Cortex of kidney (tissue), 1 donor: ENCODE measurements around the gene JPH3.
"Not testable (repeated sequence)": the region's sequence is repeated elsewhere in the genome, so short reads cannot be mapped to it uniquely, and the experiment has no call there.

Experiments used
- DNase-seq: peaks from one replicate; lab custom pipeline; 2025; lab: John Stamatoyannopoulos, UW

JPH3 gene

DNA sequence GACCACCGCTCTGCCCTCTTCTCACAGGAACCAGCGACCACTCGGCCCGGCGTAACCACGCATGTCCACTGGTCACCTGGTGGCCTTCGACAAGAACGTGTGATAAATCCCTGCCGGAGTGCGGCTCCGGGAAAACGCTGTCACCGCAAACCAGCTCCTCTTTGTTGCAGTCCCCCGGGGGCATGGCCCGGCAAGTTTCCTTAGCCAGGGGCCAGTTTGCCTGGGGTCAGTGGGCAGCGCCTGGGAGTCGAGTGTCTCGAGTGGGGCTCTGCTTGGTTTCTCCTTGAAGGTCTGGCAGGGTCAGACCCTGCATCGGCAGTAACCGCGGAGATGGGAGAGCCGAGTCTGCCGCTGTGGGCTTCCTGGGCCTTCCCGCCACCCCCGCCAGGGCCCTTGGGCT lies 52.5 kb downstream of the JPH3 start:
- DNase-seq, result no peak

DNA sequence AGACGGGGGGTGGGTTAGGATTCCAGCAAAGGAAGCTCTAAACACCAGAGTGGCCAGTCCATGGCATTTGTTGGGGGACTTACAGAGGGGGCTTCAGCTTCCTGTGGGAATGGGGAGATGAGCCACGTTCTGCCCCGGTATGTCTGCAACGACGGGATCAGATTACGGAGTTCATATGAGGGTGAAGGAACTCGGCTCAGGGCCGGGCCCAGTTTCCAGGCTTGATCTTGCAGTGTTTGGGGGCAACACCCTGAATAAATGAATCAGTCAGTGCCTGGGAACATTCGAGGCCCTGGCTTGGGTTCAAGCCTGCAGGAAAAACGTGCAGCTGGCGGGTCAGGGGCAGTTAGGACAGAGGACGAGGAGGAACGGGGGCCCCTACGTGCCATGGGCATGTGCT lies 54.0 kb downstream of the JPH3 start:
- DNase-seq, result no peak

DNA sequence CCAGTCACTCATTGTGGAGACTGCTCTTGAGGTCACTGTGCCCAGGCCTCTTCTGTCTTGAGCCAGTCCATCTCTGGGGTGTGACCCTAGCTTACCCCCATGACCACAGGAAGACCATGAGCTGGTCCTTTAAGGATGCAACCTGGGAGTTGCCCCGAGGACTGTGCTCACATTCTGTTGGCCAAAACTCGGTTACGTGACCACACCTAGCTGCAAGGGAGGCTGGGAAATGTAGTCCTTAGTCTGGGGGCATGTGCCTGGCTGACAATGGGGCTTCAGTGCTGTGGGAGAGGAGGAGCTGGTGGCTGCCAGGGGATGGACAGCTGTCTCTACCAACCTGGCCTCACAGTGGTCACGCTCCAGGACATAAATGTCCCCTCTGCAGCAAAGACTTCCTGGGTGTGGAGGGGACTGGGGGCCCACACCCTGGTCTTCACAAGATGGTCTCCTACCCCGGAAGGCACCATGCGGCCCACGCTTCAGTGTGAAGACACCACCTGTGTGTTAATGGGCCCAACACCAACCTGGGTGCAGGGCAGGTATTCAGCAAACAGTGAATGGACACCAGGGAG lies 55.4 kb downstream of the JPH3 start:
- no peak for DNase-seq

DNA sequence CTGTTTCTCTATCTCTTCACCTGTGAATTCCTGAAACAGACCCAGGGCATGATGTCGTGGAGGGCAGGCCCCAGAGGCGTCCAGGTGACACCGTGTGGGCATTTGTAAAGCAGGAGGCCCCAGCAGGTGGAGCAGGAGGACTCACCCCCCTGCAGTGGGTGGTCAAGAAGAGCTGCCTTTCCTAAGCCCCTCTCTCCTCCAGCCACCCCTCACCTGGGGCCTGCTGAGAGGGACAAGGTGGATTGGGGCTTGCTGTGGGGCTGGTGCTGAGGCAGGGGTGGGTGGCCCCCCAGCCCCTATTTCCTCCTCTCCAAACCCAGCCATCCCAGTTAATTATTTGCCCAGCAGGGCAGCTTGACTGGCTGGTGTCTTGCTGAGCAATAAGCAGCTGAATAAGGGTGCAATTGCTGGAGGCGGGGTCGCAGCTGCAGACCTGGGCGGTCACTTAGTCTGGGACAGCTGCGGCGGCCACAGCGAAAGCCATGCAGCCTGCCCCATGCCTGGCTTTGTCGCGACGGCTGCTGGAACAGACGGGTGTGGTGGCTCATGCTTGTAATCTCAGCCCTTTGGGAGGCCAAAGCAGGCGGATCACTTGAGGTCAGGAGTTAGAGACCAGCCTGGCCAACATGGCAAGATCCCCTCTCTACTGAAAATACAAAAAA lies 56.4 kb downstream of the JPH3 start:
- DNase-seq, result no peak

GRCh38 chr16:87661561-87661960 lies 59.3 kb downstream of the JPH3 start:
- DNase-seq, result no peak

DNA sequence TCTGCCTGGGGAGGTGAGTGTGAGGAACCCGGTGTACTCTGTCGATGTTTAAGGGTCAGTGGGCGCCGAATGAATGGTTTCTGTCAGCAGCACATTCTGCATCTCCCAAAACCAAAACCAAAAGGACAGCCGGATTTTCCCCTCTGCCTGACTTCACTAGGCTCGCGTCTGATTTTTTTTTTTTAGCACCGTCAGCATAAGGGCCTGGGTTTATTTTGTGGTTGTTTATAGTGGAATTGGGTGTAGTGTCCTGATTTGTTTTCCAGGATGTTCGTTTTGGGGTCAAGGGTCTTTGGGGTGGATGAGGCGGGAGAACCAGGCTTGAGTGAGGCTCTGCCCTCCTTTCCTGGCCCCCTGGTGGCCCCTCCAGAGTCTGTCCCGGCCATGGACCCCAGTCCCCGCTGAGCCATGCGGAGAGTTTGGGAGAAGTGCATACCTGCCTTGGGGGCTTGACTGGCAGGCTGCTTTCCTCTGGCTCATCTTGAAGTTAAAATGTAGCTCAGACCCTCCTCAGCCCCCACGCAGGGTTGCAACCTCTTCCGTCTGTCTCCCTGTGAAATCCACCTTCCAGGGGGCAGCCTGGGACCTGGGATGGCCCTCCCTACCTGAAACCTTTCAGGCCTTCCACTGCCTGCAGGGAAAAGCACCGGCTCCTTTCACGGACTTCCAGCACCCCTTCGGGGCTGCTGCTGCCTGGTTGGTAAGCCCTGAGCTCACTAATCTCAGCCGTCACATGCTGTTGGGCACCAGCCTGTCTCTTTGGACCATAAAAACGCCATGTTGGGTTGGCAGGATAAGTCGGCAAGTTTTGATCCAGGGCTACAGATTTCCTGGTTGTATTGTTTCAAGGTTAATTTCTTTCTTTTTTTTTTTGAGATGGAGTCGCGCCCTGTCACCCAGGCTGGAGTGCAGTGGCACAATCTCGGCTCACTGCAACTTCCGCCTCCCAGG lies 60.2 kb downstream of the JPH3 start:
- no peak for DNase-seq

DNA sequence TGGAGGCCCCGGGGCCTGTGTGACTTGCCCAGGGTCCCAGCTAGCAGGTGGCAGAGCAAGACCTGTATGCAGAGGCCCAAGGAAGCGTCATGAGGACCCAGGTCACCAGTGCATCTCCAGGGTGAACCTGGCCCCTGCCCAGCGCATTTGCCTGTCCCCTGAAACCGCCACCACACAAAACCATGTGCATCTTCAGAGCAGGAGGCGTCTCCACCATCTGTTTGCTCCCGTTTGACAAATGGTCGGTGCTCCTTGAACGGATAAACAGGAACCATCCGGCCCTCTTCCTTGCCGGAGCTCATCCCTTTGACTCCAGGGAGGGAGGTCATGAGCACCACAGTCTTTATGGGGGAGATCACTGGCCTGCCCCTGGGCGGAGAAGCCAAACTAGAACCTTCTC lies 62.5 kb downstream of the JPH3 start:
- DNase-seq, result no peak

DNA sequence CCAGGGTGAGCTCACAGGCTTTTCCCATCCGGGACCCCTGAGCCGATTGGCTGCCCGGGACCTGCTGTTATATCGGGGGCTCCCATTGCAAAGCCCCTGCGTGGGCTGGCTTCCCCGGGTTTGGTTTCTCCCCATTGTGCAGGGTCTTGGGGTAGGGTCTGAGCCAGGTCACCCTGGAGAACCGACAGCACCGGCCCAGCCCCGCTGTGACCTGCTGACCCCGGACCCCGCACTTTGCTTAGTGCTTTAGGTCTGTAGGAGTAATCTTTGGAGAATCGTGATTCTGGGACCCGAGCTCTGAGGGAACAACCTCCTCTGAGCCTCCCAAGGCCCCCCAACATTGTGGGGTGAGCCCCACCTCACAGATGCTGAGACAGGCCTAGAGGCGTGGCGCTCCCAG lies 62.9 kb downstream of the JPH3 start:
- no peak for DNase-seq

- no peak for DNase-seq
Observed at GRCh38 chr16:87666919-87667318, 64.6 kb downstream of the JPH3 start.

- DNase-seq, result no peak
Observed at GRCh38 chr16:87667443-87667842, 65.1 kb downstream of the JPH3 start.

GRCh38 chr16:87667946-87668345 lies 65.6 kb downstream of the JPH3 start:
- DNase-seq, result no peak

DNA sequence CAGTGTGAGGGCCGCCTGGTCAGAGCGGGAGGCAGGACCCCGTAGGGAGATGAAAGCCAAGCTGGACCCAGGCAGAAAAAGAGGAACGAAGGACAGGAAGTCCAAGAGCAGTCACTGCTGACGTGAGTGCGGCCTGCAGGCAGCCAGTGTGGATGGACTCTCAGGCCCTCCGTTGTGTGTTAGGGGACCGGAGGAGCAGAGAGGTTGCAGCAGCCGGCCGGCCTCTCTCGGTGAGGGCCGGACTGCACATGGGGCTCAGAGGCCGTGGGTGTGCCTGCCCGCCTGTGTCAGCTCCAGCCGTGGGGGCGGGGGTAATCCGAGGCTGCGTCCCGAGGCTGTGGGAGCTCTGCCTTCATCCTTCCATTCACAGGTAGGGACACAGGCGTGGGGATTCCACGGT lies 67.4 kb downstream of the JPH3 start:
- no peak for DNase-seq

DNA sequence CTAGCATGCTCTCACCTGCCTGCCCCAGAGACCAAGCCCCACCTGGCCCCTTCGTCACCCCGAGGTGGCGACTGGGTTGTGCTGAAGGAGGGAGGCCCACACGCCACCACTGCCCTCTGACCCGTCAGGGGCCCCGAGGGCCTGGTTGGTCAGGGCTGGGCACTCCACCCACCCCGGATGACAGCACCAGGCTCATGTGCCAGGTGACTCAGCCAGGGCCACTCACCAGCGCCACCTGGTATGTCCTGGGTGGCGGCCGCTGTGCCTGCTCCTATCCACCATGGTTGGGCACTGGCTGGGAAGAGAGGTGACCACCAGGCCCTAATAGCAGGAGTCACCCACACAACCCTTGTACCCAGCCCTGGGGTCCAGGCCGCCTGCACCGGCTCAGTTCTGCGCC lies 68.9 kb downstream of the JPH3 start:
- DNase-seq, result no peak

DNA sequence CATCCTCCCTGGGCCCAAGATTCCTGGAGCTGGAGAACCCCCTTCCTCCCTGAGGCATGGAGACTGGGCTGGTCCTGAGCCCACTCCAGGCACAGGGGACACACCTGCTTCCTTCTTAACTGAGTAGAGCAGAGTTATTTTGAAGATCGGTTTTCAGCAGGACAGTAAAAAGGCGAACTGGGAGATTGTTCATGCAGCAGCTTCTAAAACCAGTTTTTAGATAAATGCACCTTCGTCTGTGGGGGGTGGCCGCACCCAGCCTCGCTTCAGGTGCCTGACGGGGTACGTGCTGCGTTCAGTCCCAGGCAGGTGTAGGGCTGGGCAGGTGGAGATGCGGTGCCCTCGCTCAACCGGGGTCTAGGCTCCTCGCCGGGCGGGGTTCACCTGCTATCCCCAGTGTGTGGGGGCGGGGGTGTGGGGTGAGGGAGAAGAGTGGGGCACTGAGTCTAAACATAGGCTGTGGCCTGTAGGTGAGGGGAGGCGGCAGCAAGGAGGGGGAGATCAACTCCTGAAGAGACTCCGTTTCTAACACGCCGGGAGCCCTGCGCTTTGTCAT lies 69.5 kb downstream of the JPH3 start:
- no peak for DNase-seq

DNA sequence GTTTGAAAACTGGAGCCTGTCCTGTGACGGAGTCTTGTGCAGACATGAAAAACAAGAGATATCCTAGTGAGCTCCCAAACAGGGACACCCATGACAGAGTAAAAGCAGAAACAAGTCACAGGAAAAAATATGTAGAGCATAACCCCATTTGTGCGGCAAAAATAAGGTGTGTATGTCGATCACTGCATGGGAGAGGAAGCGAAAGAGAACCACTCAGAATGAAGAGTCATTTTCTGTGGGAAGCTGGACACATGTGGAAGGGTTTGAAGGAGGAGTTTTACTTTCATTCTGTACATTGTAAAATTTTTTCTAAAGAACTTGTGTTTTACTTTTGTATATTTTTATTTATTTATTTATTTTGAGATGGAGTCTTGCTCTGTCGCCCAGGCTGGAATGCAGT lies 72.1 kb downstream of the JPH3 start:
- DNase-seq, result no peak

- DNase-seq, result no peak
Observed at GRCh38 chr16:87675111-87675719, 72.9 kb downstream of the JPH3 start.

GRCh38 chr16:87677830-87678229 lies 75.5 kb downstream of the JPH3 start:
- DNase-seq, result no peak

GRCh38 chr16:87678618-87679017 lies 76.3 kb downstream of the JPH3 start:
- no peak for DNase-seq

- DNase-seq, result no peak
Observed at GRCh38 chr16:87679593-87680271, 77.4 kb downstream of the JPH3 start.

DNA sequence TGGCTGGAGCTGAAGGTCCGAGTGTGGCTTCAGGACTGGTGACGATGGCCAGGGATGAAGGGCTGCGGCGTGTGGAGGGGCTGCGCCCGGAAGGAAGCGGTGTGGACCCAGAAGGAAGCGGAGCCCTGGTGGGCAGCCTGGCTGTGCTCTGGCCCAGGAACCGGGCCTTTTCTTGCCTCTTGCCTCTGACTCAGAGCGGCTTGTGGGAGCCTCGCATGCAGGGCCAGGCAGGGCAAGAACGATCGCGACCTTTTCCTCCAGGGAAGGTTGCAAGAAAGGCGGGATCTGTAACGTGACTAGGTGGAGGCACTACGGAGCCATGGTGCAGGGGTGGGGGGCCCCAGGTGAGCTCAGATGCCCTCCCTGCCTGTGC lies 78.0 kb downstream of the JPH3 start:
- DNase-seq, result no peak

DNA sequence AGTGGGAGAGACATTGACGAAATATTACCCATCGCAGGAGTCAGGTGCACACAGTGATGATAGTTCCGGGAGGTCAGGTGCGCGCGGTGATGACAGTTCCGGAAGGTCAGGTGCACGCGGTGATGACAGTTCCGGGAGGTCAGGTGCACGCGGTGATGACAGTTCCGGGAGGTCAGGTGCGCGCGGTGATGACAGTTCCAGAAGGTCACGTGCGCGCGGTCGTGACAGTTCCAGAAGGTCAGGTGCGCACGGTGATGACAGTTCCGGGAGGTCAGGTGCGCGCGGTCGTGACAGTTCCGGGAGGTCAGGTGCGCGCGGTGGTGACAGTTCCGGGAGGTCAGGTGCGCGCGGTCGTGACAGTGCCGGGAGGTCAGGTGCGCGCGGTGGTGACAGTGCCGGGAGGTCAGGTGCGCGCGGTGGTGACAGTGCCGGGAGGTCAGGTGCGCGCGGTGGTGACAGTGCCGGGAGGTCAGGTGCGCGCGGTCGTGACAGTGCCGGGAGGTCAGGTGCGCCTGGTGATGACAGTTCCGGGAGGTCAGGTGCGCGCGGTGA lies 78.8 kb downstream of the JPH3 start:
- not testable (repeated sequence) for DNase-seq
